GM19238 (cell line): ENCODE data around the gene CNTNAP1.

ENCODE experiments used
- DNase-seq: peaks from one replicate; pipeline ENCODE4 v3.0.0; 2011; ENCODE audit warnings: low spot score; ENCODE audit not compliant: insufficient read length

Gene CNTNAP1

GRCh38 chr17:42670789-42671657 is 11.3 kb upstream of the CNTNAP1 start:
- DNase-seq = no peak

GRCh38 chr17:42672038-42672437 is 10.3 kb upstream of the CNTNAP1 start:
- no peak for DNase-seq

- no peak for DNase-seq
These were observed 9.0 kb upstream of the CNTNAP1 start for GRCh38 chr17:42673266-42673884.

- DNase-seq = peak; percentile 85
These were observed 8.2 kb upstream of the CNTNAP1 start for GRCh38 chr17:42673885-42674754.

GRCh38 chr17:42674755-42675347 is 7.5 kb upstream of the CNTNAP1 start:
- no peak for DNase-seq

GRCh38 chr17:42675348-42675964 is 6.9 kb upstream of the CNTNAP1 start:
- DNase-seq = no peak

- DNase-seq = no peak
These were observed 6.3 kb upstream of the CNTNAP1 start for GRCh38 chr17:42675965-42676423.

- no peak for DNase-seq
These were observed 5.8 kb upstream of the CNTNAP1 start, which contains the start of gene PLEKHH3 for GRCh38 chr17:42676424-42677011. TSS of gene PLEKHH3 (minus strand) at chr17:42676994. CDS start at chr17:42676563, 431 bp downstream.

- peak; percentile 99 for DNase-seq
These were observed 5.1 kb upstream of the CNTNAP1 start for GRCh38 chr17:42677012-42677857.

- peak; percentile 90 for DNase-seq
These were observed 4.2 kb upstream of the CNTNAP1 start for GRCh38 chr17:42677921-42678781.

- no peak for DNase-seq
These were observed 3.3 kb upstream of the CNTNAP1 start for GRCh38 chr17:42678951-42679491.

- DNase-seq = peak; percentile 78
These were observed 2.6 kb upstream of the CNTNAP1 start for GRCh38 chr17:42679492-42680330.

- no peak for DNase-seq
These were observed 2.0 kb upstream of the CNTNAP1 start for GRCh38 chr17:42680331-42680808.

- DNase-seq = peak; percentile 51
These were observed 532 bp downstream of the CNTNAP1 start for GRCh38 chr17:42682722-42683403.

GRCh38 chr17:42683407-42684034 is 1.2 kb downstream of the CNTNAP1 start:
- DNase-seq = no peak

- no peak for DNase-seq
These were observed 2.7 kb downstream of the CNTNAP1 start for GRCh38 chr17:42684929-42685556.
